ENCODE results near the gene TPSD1. TPM values are rescaled to one million over a fixed set of nuclear protein-coding genes. Genes with fewer than 3 reads are reported as not detected.
"Not testable (repeated sequence)": the region's sequence is repeated elsewhere in the genome, so short reads cannot be mapped to it uniquely, and the experiment has no call there.

Gene TPSD1
- total RNA-seq, 4 donors from 2014 or later: 0.52 to 2.8 TPM; not detected in 2

DNA sequence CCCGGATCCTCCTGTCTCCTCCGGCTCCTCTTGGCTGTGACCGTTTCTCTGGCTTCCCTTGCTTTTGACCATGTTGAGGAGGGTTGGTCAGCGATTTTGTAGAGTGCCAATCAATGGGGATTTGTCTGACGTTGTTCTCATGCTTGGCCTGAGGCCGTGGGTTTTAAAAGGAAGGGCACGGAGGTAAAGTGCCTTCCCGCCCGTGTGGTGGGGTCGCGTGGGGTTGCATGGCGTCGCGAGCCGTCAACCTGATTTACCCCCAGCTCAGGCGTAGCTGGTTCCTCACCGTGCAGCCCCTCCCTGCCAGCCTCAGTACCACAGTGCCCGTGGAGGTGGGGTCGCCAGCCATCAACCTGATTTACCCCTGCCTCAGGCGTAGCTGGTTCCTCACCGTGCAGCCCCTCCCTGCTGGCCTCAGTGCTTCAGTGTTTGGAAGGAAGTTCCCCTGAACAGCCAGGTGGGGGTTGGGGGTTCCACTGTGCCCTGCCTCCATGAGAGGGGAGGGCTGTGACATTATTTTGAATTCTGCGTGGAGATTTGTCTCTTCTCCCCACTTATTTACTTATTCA, 10.3 kb upstream of the TPSD1 start:
- DNase-seq: no peak
- Histone ChIP-seq H3K27ac (no peak overlapping the region), H3K4me3 (no peak overlapping the region), H3K9me3 (no peaks in the 10 kb centered on the region), H3K27me3 (no peaks in the 10 kb centered on the region), H3K36me3 (no peaks in the 10 kb centered on the region), H3K4me1 (no peaks in the 10 kb centered on the region)
- intact Hi-C loops (cut with DNase I; ENCODE audit: low total_unique reads): no loop called here
- TF ChIP-seq POLR2A (IDR thresholded peaks at IDR 0.05): no peak
- TF ChIP-seq, protein P1, sequence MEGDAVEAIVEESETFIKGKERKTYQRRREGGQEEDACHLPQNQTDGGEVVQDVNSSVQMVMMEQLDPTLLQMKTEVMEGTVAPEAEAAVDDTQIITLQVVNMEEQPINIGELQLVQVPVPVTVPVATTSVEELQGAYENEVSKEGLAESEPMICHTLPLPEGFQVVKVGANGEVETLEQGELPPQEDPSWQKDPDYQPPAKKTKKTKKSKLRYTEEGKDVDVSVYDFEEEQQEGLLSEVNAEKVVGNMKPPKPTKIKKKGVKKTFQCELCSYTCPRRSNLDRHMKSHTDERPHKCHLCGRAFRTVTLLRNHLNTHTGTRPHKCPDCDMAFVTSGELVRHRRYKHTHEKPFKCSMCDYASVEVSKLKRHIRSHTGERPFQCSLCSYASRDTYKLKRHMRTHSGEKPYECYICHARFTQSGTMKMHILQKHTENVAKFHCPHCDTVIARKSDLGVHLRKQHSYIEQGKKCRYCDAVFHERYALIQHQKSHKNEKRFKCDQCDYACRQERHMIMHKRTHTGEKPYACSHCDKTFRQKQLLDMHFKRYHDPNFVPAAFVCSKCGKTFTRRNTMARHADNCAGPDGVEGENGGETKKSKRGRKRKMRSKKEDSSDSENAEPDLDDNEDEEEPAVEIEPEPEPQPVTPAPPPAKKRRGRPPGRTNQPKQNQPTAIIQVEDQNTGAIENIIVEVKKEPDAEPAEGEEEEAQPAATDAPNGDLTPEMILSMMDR (IDR thresholded peaks at IDR 0.05): no peak

DNA sequence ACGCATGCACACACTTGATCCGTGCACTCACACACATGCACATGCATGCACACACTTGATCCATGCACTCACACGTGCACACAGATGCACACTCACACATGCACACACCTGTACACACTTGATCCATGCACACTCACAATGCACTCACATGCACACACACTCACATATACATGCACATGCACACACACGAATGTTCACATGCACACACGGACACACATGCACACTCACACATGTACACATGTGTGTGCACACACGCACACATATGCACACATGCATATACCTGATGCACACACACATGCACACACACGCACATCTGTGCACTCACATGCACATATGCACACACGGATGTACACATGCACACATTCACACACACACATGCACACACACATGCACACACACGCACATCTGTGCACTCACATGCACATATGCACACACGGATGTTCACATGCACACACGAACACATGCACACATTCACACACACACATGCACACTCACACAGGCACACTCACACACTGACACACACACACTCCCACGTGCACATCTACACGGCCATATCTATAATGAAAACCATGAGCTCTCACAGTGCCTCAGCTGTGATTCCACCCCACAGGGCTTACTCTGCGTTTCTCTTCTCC, 7.8 kb upstream of the TPSD1 start:
- H3K4me3 ChIP-seq; H3K27ac ChIP-seq; intact Hi-C loops (cut with DNase I; ENCODE audit: low total_unique reads); DNase-seq; H3K36me3 ChIP-seq; H3K9me3 ChIP-seq; H3K4me1 ChIP-seq; H3K27me3 ChIP-seq: not testable (repeated sequence)

DNA sequence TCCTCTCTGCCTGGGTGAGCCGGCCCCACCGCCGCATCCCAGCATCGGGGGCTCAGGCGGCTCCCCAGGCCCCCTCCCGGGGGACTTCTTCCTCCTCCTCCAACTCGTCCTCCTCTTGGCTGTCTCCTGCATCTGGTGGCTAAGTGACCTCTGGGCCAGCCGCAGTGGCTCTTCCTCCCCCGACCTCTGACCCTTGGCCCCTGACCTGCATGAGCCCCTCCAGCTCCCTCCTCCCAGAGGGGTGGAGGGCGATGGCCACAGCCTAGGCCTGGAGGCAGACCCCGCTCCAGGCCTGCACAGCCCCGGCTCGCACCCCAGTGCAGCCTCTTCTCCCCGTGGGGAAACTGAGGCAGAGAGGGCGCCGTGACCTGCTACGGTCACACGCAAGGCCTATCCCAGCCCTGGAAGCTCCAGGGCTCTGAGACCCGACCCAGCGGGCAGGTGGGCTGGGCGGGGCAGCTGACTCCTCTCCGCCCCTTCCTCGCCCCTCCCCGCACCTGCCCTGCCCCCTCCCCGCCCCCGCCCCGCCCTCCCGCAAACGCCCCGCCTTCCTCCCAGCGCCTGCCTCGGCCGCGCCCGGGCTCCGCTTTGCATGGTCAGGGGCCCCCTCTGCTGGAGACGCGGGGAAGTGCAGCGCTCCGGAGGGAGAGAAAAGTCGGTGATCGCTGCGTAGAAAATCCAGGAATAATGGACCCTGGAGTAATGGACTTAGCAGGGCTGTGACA, 6.7 kb upstream of the TPSD1 start:
- H3K4me3 ChIP-seq; H3K9me3 ChIP-seq; intact Hi-C loops (cut with DNase I; ENCODE audit: low total_unique reads); DNase-seq; H3K27me3 ChIP-seq; H3K27ac ChIP-seq; H3K36me3 ChIP-seq; H3K4me1 ChIP-seq: not testable (repeated sequence)

DNA sequence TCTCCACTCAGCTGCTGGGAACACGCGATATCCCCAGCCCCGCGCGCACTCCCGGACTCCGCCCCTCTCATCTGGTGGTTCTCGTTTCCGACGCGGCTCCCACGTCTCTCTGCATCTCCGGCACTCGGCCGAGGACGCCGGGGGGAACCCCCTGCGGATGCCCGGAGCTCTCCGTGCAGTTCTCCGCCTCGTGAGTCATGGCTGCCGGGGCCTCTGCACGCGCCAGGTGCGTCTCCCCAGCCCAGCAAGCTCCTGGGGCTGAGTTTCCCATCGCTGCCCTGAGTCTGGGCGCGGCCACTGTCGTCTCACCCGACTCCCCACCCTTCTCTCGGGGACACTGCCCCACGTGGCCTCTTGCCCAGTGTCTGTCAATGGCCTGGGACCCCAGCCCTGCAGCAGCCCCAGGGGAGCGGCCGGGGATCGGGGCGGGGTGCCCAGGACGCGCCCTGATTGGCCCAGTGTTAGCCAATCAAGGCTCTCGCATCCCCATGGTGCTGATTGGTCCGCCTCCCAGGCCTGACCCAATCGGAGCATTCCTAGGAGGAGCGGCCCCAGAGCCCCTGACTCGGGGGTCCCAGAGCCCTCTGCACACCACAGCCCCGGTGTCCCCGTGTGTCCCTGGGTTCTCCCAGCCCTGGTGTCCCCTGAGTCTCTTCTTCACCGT, 2.0 kb upstream of the TPSD1 start:
- H3K9me3 ChIP-seq; DNase-seq; H3K4me1 ChIP-seq; intact Hi-C loops (cut with DNase I; ENCODE audit: low total_unique reads); H3K4me3 ChIP-seq; H3K27ac ChIP-seq; H3K27me3 ChIP-seq; H3K36me3 ChIP-seq: not testable (repeated sequence)

DNA sequence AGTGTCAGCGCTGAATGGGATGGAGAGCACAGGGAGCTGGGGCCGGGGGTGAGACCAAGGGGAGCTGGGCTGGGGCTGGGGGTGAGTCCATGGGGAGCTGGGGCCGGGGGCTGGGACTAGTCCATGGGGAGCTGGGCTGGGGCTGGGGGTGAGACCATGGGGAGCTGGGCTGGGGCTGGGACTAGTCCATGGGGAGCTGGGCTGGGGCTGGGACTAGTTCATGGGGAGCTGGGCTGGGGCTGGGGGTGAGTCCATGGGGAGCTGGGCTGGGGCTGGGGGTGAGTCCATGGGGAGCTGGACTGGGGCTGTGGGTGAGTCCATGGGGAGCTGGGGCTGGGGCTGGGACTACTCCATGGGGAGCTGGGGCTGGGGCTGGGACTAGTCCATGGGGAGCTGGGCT, 1.0 kb upstream of the TPSD1 start:
- DNase-seq; H3K36me3 ChIP-seq; intact Hi-C loops (cut with DNase I; ENCODE audit: low total_unique reads); H3K4me3 ChIP-seq; H3K4me1 ChIP-seq; H3K27ac ChIP-seq; H3K27me3 ChIP-seq; H3K9me3 ChIP-seq: not testable (repeated sequence)

DNA sequence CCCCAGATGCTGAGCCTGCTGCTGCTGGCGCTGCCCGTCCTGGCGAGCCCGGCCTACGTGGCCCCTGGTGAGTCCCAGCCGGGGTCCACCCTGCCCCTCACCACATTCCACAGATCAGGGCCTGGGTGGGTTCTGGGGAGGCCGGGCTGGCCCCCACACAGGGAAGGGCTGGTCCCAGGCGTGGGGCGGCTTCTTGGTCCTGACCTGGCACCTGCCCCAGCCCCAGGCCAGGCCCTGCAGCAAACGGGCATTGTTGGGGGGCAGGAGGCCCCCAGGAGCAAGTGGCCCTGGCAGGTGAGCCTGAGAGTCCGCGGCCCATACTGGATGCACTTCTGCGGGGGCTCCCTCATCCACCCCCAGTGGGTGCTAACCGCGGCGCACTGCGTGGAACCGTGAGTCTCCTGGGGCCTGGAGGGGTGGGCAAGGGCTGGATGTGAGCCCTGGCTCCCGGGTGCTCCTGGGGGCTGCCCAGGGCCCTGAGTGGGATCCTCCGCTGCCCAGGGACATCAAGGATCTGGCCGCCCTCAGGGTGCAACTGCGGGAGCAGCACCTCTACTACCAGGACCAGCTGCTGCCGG, 516 bp downstream of the TPSD1 start:
- H3K4me1 ChIP-seq; intact Hi-C loops (cut with DNase I; ENCODE audit: low total_unique reads); DNase-seq; H3K36me3 ChIP-seq; H3K9me3 ChIP-seq; H3K27ac ChIP-seq; H3K27me3 ChIP-seq; H3K4me3 ChIP-seq: not testable (repeated sequence)

DNA sequence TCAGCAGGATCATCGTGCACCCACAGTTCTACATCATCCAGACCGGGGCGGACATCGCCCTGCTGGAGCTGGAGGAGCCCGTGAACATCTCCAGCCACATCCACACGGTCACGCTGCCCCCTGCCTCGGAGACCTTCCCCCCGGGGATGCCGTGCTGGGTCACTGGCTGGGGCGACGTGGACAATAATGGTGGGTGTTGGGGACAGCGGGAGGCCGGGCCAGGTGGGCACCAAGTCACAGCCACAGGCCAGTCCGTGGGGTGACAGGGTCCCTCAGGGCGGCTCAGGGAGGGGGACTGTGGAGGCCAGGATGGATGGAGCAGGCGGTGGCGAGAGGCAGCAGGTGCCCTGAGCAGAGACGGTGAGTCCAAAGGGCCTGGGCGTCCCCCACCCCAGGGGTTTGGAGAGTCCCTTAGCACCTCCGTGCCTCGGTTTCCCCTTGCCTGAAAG, 1.0 kb downstream of the TPSD1 start:
- Histone ChIP-seq H3K27me3 (peaks cover 0 to 10% of the 10 kb centered on the region in 2 donors), H3K4me1 (no peaks in the 10 kb centered on the region), H3K9me3 (no peaks in the 10 kb centered on the region), H3K36me3 (no peaks in the 10 kb centered on the region), H3K4me3 (no peak overlapping the region), H3K27ac (no peak overlapping the region)
- intact Hi-C loops (cut with DNase I; ENCODE audit: low total_unique reads): no loop called here
- no peak for DNase-seq
- no peak for TF ChIP-seq POLR2A (IDR thresholded peaks at IDR 0.05)
- TF ChIP-seq, protein P1 (IDR thresholded peaks at IDR 0.05): no peak

Data from uterus (tissue), 4 donors.